ENCODE data around the gene CDHR1.

CDHR1 gene

DNA sequence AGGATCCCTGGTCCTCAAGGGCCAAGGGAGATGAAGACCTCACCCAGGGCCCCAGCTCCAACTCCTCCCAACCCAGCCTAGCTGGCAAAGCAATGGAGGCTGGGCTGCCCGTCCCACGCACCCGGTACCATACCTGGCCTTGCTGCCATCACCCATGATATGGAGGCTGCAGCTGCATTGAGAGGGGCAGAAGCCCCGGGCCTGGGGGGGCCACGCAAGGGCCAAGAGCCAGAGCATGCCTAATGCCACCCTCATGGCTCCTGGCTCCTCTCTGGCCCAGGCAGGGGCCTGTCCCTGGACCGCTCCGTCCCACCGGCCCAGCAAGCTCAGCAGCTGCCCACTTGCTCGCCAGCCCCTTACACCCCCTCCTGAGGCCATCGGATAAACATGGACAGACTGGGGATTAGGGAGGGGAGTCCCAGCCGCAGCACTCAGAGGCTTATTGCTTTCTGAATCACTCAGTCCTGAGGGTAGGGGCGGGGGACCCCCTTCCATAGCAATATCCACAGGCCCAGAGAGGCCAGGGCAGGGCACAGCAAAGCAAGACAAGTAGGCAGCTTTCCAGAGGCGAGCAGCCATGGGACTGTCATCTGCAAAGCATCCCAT lies 47.0 kb downstream of the CDHR1 start, which contains the start of gene LRIT1:
TSS of gene LRIT1 (minus strand) at position 362 of the 606 bp plus-strand sequence. CDS start at position 255, 107 bp downstream.
- peaks cover 6% of the 10 kb centered on the region for H3K4me1 ChIP-seq (ENCODE audit: control insufficient read depth, insufficient read depth, low read length)
- H3K9me3 ChIP-seq (ENCODE audit: control insufficient read depth, low read length): no peaks in the 10 kb centered on the region
- H3K27me3 ChIP-seq (ENCODE audit: control insufficient read depth, insufficient read depth, low read length): peaks cover 5% of the 10 kb centered on the region
- H3K4me3 ChIP-seq (ENCODE audit: low read length): no peak within 1 kb of the TSS
- no peak within 1 kb of the TSS for H3K9ac ChIP-seq (ENCODE audit: low read length)
- H3K36me3 ChIP-seq (ENCODE audit: control insufficient read depth, insufficient read depth, low read length): no peaks in the 10 kb centered on the region

DNA sequence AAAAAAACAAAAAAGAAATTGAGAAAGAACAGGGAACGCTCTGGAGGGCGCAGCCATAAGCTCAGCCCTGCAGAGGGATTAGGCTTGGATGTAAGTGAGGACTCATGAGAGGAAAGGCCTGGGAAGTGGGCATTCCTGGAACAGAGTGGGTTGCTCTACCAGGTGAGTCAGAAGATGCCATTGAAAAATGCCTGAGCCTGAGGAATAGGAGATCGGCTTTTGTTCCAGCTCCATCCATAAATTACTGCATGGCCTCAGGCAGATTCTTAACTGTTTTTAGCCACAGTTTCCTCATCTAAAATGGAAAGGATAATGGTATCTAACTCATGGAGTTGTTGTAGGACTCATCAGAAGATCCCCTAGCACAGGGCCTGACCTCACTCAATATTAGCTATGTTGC lies 49.4 kb downstream of the CDHR1 start:
- Histone ChIP-seq H3K9me3 (ENCODE audit: control insufficient read depth, low read length) (no peaks in the 10 kb centered on the region), H3K27me3 (ENCODE audit: control insufficient read depth, insufficient read depth, low read length) (no peaks in the 10 kb centered on the region), H3K4me3 (ENCODE audit: low read length) (no peak overlapping the region), H3K36me3 (ENCODE audit: control insufficient read depth, insufficient read depth, low read length) (no peaks in the 10 kb centered on the region), H3K9ac (ENCODE audit: low read length) (no peak overlapping the region), H3K4me1 (ENCODE audit: control insufficient read depth, insufficient read depth, low read length) (peaks cover 6% of the 10 kb centered on the region)

DNA sequence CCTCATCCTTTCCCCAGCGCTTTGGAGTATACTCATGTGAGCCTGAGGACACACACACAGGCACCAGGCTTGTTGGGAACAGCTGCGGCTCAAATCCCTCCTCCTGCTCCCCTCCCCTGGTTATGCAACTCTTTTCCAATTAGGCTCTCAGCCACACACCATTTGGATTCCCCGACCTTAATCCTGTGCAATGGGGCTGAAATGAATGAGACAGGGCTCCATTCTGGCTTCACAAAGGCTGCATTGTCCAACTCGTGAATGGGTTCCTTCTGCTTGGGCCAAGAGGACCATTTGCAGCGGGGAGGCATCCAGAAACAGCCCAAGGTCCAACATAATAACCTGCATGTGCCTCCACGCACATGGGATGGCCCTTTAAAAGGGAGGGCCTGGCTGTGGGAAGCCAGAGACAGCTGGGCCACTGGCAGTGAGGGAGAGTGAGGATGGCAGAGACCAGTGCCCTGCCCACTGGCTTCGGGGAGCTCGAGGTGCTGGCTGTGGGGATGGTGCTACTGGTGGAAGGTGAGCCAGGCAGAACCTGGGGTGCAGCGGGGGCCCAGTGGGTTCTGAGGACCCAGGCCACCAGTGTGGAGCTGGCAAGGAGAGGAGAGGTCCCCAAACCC lies 50.4 kb downstream of the CDHR1 start, which contains the start of gene RGR:
TSS of gene RGR (plus strand) at position 403 of the 620 bp plus-strand sequence. CDS start at position 441, 38 bp downstream.
- Histone ChIP-seq H3K9me3 (ENCODE audit: control insufficient read depth, low read length) (no peaks in the 10 kb centered on the region), H3K4me3 (ENCODE audit: low read length) (no peak within 1 kb of the TSS), H3K27me3 (ENCODE audit: control insufficient read depth, insufficient read depth, low read length) (no peaks in the 10 kb centered on the region), H3K4me1 (ENCODE audit: control insufficient read depth, insufficient read depth, low read length) (peaks cover 6% of the 10 kb centered on the region), H3K9ac (ENCODE audit: low read length) (no peak within 1 kb of the TSS), H3K36me3 (ENCODE audit: control insufficient read depth, insufficient read depth, low read length) (no peaks in the 10 kb centered on the region)

DNA sequence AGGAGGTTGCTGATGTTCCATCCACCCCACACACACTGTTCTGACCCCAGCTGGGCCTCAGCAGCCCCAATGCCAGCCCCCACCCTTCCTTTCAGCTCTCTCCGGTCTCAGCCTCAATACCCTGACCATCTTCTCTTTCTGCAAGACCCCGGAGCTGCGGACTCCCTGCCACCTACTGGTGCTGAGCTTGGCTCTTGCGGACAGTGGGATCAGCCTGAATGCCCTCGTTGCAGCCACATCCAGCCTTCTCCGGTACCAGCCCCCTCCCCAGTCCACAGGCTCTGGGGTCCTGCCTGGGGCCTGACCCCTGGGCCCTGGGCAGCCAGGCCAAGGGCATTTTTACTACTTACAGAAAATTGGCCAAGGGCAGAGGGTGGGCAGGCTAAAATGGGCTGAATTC lies 53.2 kb downstream of the CDHR1 start:
- H3K9ac ChIP-seq (ENCODE audit: low read length): no peak overlapping the region
- no peaks in the 10 kb centered on the region for H3K27me3 ChIP-seq (ENCODE audit: control insufficient read depth, insufficient read depth, low read length)
- H3K4me3 ChIP-seq (ENCODE audit: low read length): no peak overlapping the region
- H3K9me3 ChIP-seq (ENCODE audit: control insufficient read depth, low read length): no peaks in the 10 kb centered on the region
- peaks cover 6% of the 10 kb centered on the region for H3K4me1 ChIP-seq (ENCODE audit: control insufficient read depth, insufficient read depth, low read length)
- no peaks in the 10 kb centered on the region for H3K36me3 ChIP-seq (ENCODE audit: control insufficient read depth, insufficient read depth, low read length)

DNA sequence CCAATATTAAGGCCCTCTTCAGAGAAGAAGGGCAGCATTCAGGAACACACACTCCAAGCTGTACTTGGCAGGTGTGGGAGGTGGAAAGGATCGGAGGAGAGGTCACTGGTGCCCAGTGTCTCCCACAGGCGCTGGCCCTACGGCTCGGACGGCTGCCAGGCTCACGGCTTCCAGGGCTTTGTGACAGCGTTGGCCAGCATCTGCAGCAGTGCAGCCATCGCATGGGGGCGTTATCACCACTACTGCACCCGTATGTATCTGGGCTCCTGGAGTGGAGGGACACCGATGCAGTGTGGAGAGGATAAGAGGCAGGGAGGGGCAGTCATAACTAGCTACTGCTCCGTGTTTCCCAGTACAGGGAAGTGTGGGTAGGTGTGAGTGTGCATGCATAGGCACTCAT lies 54.5 kb downstream of the CDHR1 start:
- no peaks in the 10 kb centered on the region for H3K9me3 ChIP-seq (ENCODE audit: control insufficient read depth, low read length)
- no peaks in the 10 kb centered on the region for H3K36me3 ChIP-seq (ENCODE audit: control insufficient read depth, insufficient read depth, low read length)
- H3K4me1 ChIP-seq (ENCODE audit: control insufficient read depth, insufficient read depth, low read length): peaks cover 6% of the 10 kb centered on the region
- H3K4me3 ChIP-seq (ENCODE audit: low read length): no peak overlapping the region
- no peaks in the 10 kb centered on the region for H3K27me3 ChIP-seq (ENCODE audit: control insufficient read depth, insufficient read depth, low read length)
- no peak overlapping the region for H3K9ac ChIP-seq (ENCODE audit: low read length)

- Histone ChIP-seq H3K9ac (ENCODE audit: low read length) (no peak overlapping the region), H3K4me1 (ENCODE audit: control insufficient read depth, insufficient read depth, low read length) (no peaks in the 10 kb centered on the region), H3K4me3 (ENCODE audit: low read length) (no peak overlapping the region), H3K36me3 (ENCODE audit: control insufficient read depth, insufficient read depth, low read length) (no peaks in the 10 kb centered on the region), H3K9me3 (ENCODE audit: control insufficient read depth, low read length) (no peaks in the 10 kb centered on the region), H3K27me3 (ENCODE audit: control insufficient read depth, insufficient read depth, low read length) (no peaks in the 10 kb centered on the region)
These were observed 60.5 kb downstream of the CDHR1 start for GRCh38 chr10:84254552-84255478.

DNA sequence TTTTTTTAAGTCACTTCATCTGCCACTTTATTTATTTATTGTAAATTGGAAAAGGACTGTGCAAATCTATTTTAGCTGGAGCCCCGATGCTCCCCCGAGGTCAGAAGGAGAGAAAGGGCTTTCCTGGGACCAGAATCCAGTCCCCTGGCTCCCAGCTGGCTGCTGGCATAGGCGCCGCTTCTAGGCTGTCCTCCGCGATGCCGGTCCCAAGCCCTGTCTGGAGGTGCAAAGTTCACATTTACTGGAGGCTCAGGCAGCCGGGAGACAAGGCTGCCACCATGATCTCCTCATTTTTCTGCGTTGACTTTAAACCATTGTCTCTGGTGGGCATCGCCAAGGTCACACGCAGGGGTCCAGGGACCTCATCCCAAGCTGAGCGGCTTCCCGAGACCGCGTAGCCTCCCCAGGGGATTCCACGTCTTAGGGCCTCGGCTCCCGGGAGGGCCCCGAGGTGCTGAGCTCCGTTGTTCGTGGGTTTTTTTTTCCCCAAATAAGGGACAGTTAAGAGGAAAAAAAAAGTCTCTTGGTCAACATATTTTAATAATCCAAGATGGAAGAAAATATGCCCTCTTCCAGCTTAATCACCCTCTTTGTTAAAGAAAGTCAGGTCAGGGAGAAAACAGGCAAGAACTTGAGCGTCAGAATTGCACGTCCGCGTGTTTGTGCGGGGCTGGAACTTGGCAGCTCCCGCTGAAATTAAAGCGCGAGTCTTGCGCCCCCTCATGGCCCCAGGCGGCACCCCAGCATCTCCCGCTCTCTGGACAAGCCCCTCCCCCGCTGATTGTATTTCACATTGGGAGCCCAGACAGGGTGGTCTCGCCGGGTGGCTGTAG lies 62.4 kb downstream of the CDHR1 start:
- H3K9me3 ChIP-seq (ENCODE audit: control insufficient read depth, low read length): no peaks in the 10 kb centered on the region
- H3K9ac ChIP-seq (ENCODE audit: low read length): no peak overlapping the region
- no peaks in the 10 kb centered on the region for H3K27me3 ChIP-seq (ENCODE audit: control insufficient read depth, insufficient read depth, low read length)
- H3K4me3 ChIP-seq (ENCODE audit: low read length): no peak overlapping the region
- no peaks in the 10 kb centered on the region for H3K36me3 ChIP-seq (ENCODE audit: control insufficient read depth, insufficient read depth, low read length)
- H3K4me1 ChIP-seq (ENCODE audit: control insufficient read depth, insufficient read depth, low read length): no peaks in the 10 kb centered on the region

DNA sequence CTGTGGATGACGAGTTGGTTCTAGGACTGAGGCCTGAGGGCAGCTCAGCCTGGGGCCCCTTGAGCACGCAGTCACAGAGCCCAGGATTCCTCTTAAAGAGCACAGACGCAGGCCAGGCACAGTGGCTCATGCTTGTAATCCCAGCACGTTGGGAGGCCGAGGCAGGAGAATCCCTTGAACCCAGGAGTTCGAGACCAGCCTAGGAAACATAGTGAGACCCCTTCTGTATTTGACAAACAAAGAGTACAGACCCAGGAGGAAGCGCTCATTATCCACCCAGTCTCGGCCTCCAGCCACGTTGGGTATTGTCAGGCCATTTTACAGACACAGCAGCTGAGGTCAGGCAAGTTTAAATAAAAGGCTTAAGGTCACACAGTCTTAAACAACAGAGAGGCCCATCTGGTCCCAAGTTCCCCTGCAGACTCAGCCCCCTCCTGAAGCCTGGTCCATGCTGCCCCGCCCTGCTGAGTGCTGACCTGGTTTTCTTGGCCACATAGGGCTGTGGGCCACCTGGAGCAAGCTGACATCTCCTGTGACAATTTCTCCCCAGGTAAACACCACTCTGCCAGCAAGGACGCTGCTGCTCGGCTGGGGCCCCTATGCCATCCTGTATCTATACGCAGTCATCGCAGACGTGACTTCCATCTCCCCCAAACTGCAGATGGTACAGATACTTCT lies 63.1 kb downstream of the CDHR1 start:
- Histone ChIP-seq H3K9me3 (ENCODE audit: control insufficient read depth, low read length) (no peaks in the 10 kb centered on the region), H3K4me1 (ENCODE audit: control insufficient read depth, insufficient read depth, low read length) (no peaks in the 10 kb centered on the region), H3K36me3 (ENCODE audit: control insufficient read depth, insufficient read depth, low read length) (no peaks in the 10 kb centered on the region), H3K4me3 (ENCODE audit: low read length) (no peak overlapping the region), H3K27me3 (ENCODE audit: control insufficient read depth, insufficient read depth, low read length) (no peaks in the 10 kb centered on the region), H3K9ac (ENCODE audit: low read length) (no peak overlapping the region)

GRCh38 chr10:84258034-84258695 lies 63.8 kb downstream of the CDHR1 start:
- no peaks in the 10 kb centered on the region for H3K27me3 ChIP-seq (ENCODE audit: control insufficient read depth, insufficient read depth, low read length)
- H3K36me3 ChIP-seq (ENCODE audit: control insufficient read depth, insufficient read depth, low read length): no peaks in the 10 kb centered on the region
- H3K4me1 ChIP-seq (ENCODE audit: control insufficient read depth, insufficient read depth, low read length): no peaks in the 10 kb centered on the region
- no peak overlapping the region for H3K4me3 ChIP-seq (ENCODE audit: low read length)
- no peaks in the 10 kb centered on the region for H3K9me3 ChIP-seq (ENCODE audit: control insufficient read depth, low read length)
- no peak overlapping the region for H3K9ac ChIP-seq (ENCODE audit: low read length)

DNA sequence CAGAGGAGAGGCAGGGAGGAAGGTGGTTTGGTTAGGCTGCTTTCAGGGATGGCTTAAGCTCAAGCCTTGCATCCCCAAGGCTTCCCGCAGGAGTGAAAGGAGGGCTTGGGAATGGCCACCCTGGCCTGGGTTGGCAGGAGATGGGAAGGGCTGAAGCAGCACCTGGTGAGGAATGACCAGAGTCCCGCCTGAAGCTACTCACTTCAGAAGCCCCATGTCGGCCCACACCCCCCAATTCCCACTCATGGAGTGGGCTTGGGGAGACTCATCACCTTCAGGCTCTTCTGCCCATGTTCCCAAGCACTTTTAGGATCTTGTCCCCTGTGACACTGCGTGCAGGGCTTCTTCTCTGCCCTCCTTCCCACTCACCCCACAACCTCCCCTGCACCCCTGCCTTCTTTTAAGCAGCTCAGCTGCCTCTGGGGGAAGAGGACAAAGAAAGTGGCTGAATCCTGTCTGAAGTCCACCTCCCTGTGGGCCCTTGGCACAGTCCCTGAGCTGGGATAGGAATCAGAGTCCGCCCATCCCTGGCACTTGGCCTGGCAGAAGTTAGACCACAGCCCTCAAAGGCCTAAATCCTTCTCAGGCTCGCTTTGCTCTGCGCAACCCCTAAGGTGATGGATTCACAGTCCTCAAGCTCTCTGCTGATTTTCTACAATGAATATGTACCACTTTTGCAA lies 67.0 kb downstream of the CDHR1 start:
- no peaks in the 10 kb centered on the region for H3K4me1 ChIP-seq (ENCODE audit: control insufficient read depth, insufficient read depth, low read length)
- no peaks in the 10 kb centered on the region for H3K9me3 ChIP-seq (ENCODE audit: control insufficient read depth, low read length)
- H3K36me3 ChIP-seq (ENCODE audit: control insufficient read depth, insufficient read depth, low read length): no peaks in the 10 kb centered on the region
- peaks cover 7% of the 10 kb centered on the region for H3K27me3 ChIP-seq (ENCODE audit: control insufficient read depth, insufficient read depth, low read length)
- H3K4me3 ChIP-seq (ENCODE audit: low read length): no peak overlapping the region
- no peak overlapping the region for H3K9ac ChIP-seq (ENCODE audit: low read length)
